Caco-2 (cell line): ENCODE data around the gene LAD1. TPM values are rescaled to one million over a fixed set of nuclear protein-coding genes. Genes with fewer than 3 reads are reported as not detected.

Experiments used
- BruUV-seq: library from RNA; stranded (reverse); fragments of 400-500 nt; replicated peaks from 2 replicates; lab custom pipeline; 2021; lab: Mats Ljungman, UMichigan
- CTCF ChIA-PET: fragments of 300-600 bp; sonication (Branson Sonifier 250); formaldehyde crosslinking; loops from one replicate; lab custom pipeline; 2022; ENCODE audit warnings: antibody characterized with exemption; lab: Charles Lee
- POLR2A ChIA-PET: fragments of 300-600 bp; sonication (Branson Sonifier 250); formaldehyde crosslinking; loops from one replicate; lab custom pipeline; 2022; ENCODE audit warnings: antibody characterized with exemption; lab: Charles Lee
- DNase-seq, 2 experiments: peaks; one replicate each; pipeline versions ENCODE4 v3.0.0 to v3.0.0-alpha.2; 2020 to 2022
- H3K27me3 ChIP-seq: replicated peaks from 2 replicates; pipeline ENCODE4 v1.6.0; 2011; ENCODE audit warnings: low read length; ENCODE audit not compliant: control insufficient read depth, insufficient read depth
- H3K36me3 ChIP-seq: 2 replicates; pipeline ENCODE4 v1.5.1; 2011; ENCODE audit warnings: low read length; ENCODE audit not compliant: control insufficient read depth, insufficient read depth
- H3K4me1 ChIP-seq: fragments of 250-450 bp; sonication (Bioruptor Pico); 2 replicates; pipeline ENCODE4 v1.5.1; 2020; ENCODE audit warnings: mild to moderate bottlenecking
- H3K4me3 ChIP-seq: 2 replicates; pipeline ENCODE4 v1.5.1; 2011; ENCODE audit warnings: low read depth, mild to moderate bottlenecking, control low read depth, low read length
- H3K9me3 ChIP-seq: fragments of 250-450 bp; sonication (Bioruptor Pico); 2 replicates; pipeline ENCODE4 v1.5.1; 2020; ENCODE audit warnings: mild to moderate bottlenecking, moderate library complexity
- H3K27ac Mint-ChIP-seq: one replicate; pipeline ENCODE4 v1.8.0; 2022; ENCODE audit warnings: mixed read lengths; ENCODE audit not compliant: unreplicated experiment
- H3K27me3 Mint-ChIP-seq: one replicate; pipeline ENCODE4 v1.8.0; 2022; ENCODE audit warnings: mixed read lengths; ENCODE audit not compliant: insufficient read depth, unreplicated experiment
- H3K36me3 Mint-ChIP-seq: one replicate; pipeline ENCODE4 v1.8.0; 2022; ENCODE audit warnings: mild to moderate bottlenecking, mixed read lengths; ENCODE audit not compliant: insufficient read depth, unreplicated experiment
- H3K4me1 Mint-ChIP-seq: one replicate; pipeline ENCODE4 v1.8.0; 2022; ENCODE audit warnings: low read depth, mixed read lengths; ENCODE audit not compliant: unreplicated experiment
- H3K4me3 Mint-ChIP-seq: one replicate; pipeline ENCODE4 v1.8.0; 2022; ENCODE audit warnings: mild to moderate bottlenecking, moderate library complexity, mixed read lengths; ENCODE audit not compliant: unreplicated experiment
- H3K9me3 Mint-ChIP-seq: one replicate; pipeline ENCODE4 v1.8.0; 2022; ENCODE audit warnings: mixed read lengths; ENCODE audit not compliant: unreplicated experiment
- CTCF ChIP-seq, 2 experiments: fragments of 200-600 bp in 1 of 2; IDR thresholded peaks; 1 replicate in 1 of 2; 2 replicates in 1 of 2; pipeline versions ENCODE4 v1.5.1 to v1.8.0; 2011 to 2022; ENCODE audit warnings: antibody characterized with exemption in 1 of 2, control low read depth in 1 of 2, inconsistent platforms in 1 of 2, low read depth in 1 of 2, low read length in 1 of 2, mild to moderate bottlenecking in 1 of 2, moderate library complexity in 1 of 2; ENCODE audit not compliant: insufficient read depth in 1 of 2, severe bottlenecking in 1 of 2, unreplicated experiment in 1 of 2
- intact Hi-C: fragments of 100-400 bp; cut with micrococcal nuclease; formaldehyde crosslinking; loops from one replicate; pipeline ENCODE4 v1.10.0; 2022; ENCODE audit not compliant: unreplicated experiment
- total RNA-seq: library from RNA; stranded (reverse); gene quantifications from 2 replicates; pipeline ENCODE4 v1.2.3, GENCODE V29; 2022

LAD1 gene
- total RNA-seq, 1 experiment from 2014 or later = 80.5 TPM

GRCh38 chr1:201359873-201360210, 39.3 kb downstream of the LAD1 start:
- H3K27me3 ChIP-seq = no peaks in the 10 kb centered on the region
- no peaks in the 10 kb centered on the region for H3K36me3 ChIP-seq
- POLR2A ChIA-PET = no interaction called here
- no peaks in the 10 kb centered on the region for H3K4me1 Mint-ChIP-seq
- CTCF ChIA-PET = interaction anchor here (0.6 to 3.4 kb wide), 3 partner anchors 10 to 159 kb away, joined by 5 to 25 read pairs (median 8); no protein-coding TSS in a partner anchor
- H3K9me3 Mint-ChIP-seq = no peaks in the 10 kb centered on the region
- no peak overlapping the region for H3K4me3 Mint-ChIP-seq
- DNase-seq = no peak
- no peaks in the 10 kb centered on the region for H3K9me3 ChIP-seq
- no peaks in the 10 kb centered on the region for H3K4me1 ChIP-seq
- no peaks in the 10 kb centered on the region for H3K36me3 Mint-ChIP-seq
- H3K27me3 Mint-ChIP-seq = peaks cover 13% of the 10 kb centered on the region
- H3K4me3 ChIP-seq = no peak overlapping the region
- intact Hi-C loops = loop anchor here (5.0 kb wide), 1 partner anchor 93 kb away; no protein-coding TSS in a partner anchor
- no peak for TF ChIP-seq CTCF (IDR thresholded peaks at IDR 0.05; ENCODE audit: insufficient read depth in 1 of 2, low read depth in 1 of 2, low read length in 1 of 2, severe bottlenecking in 1 of 2, unreplicated experiment in 1 of 2)
- no TSS peak for BruUV-seq
- H3K27ac Mint-ChIP-seq = no peak overlapping the region

GRCh38 chr1:201359031-201359872, 39.9 kb downstream of the LAD1 start:
- no peak for TF ChIP-seq CTCF (IDR thresholded peaks at IDR 0.05; ENCODE audit: insufficient read depth in 1 of 2, low read depth in 1 of 2, low read length in 1 of 2, severe bottlenecking in 1 of 2, unreplicated experiment in 1 of 2)
- Mint-ChIP-seq H3K36me3 (no peaks in the 10 kb centered on the region), H3K4me1 (no peaks in the 10 kb centered on the region), H3K27me3 (peaks cover 13% of the 10 kb centered on the region), H3K4me3 (no peak overlapping the region), H3K9me3 (no peaks in the 10 kb centered on the region), H3K27ac (no peak overlapping the region)
- Histone ChIP-seq H3K9me3 (no peaks in the 10 kb centered on the region), H3K27me3 (no peaks in the 10 kb centered on the region), H3K4me1 (no peaks in the 10 kb centered on the region), H3K36me3 (no peaks in the 10 kb centered on the region), H3K4me3 (no peak overlapping the region)
- no TSS peak for BruUV-seq
- ChIA-PET POLR2A (no interaction called here), CTCF (interaction anchor here (0.6 kb wide), 1 partner anchor 158 kb away, joined by 8 read pairs; no protein-coding TSS in a partner anchor)
- DNase-seq = no peak
- intact Hi-C loops = no loop called here

- no peaks in the 10 kb centered on the region for H3K9me3 ChIP-seq
- H3K4me1 ChIP-seq = no peaks in the 10 kb centered on the region
- no peaks in the 10 kb centered on the region for H3K36me3 Mint-ChIP-seq
- no peak for DNase-seq
- intact Hi-C loops = no loop called here
- ChIA-PET CTCF (interaction anchor here (0.7 kb wide), 1 partner anchor 12 kb away, joined by 3 read pairs; no protein-coding TSS in a partner anchor), POLR2A (no interaction called here)
- no peaks in the 10 kb centered on the region for H3K27me3 ChIP-seq
- no peaks in the 10 kb centered on the region for H3K36me3 ChIP-seq
- TF ChIP-seq CTCF (IDR thresholded peaks at IDR 0.05; ENCODE audit: insufficient read depth in 1 of 2, low read depth in 1 of 2, low read length in 1 of 2, severe bottlenecking in 1 of 2, unreplicated experiment in 1 of 2) = no peak
- H3K9me3 Mint-ChIP-seq = no peaks in the 10 kb centered on the region
- H3K4me1 Mint-ChIP-seq = no peaks in the 10 kb centered on the region
- no peak overlapping the region for H3K27ac Mint-ChIP-seq
- H3K27me3 Mint-ChIP-seq = peaks cover 13% of the 10 kb centered on the region
- H3K4me3 ChIP-seq = no peak overlapping the region
- H3K4me3 Mint-ChIP-seq = no peak overlapping the region
- no TSS peak for BruUV-seq
Measured at GRCh38 chr1:201358596-201358995, 40.5 kb downstream of the LAD1 start.
